SK-N-SH (cell line): ENCODE results near the gene SGCA. TPM values are rescaled to one million over a fixed set of nuclear protein-coding genes. Genes with fewer than 3 reads are reported as not detected.

Experiments used
- CTCF ChIA-PET: fragments of 300-600, 350-600 bp; formaldehyde crosslinking; extraction: SDS; loops from one replicate; lab custom pipeline; 2021; lab: Yijun Ruan, JAX
- POLR2A ChIA-PET: fragments of 350-600 bp; sonication (Branson Sonifier 250); formaldehyde crosslinking; extraction: SDS; loops from one replicate; lab custom pipeline; 2020; ENCODE audit warnings: antibody characterized with exemption, inconsistent platforms; lab: Yijun Ruan, JAX
- DNase-seq: peaks from one replicate; pipeline ENCODE4 v3.0.0; 2012
- H2AFZ ChIP-seq: fragments of 200-600 bp; sonication (generic); 2 replicates; pipeline ENCODE4 v1.8.1; 2016; ENCODE audit warnings: antibody characterized with exemption, mild to moderate bottlenecking, low read depth
- H3F3A ChIP-seq: fragments of 200-600 bp; sonication (generic); replicated peaks from 2 replicates; pipeline ENCODE3; 2016; ENCODE audit warnings: antibody characterized with exemption, mild to moderate bottlenecking; ENCODE audit not compliant: insufficient read depth
- H3K27ac ChIP-seq, 2 experiments: fragments of 200-500 bp in 1 of 2; fragments of 200-600 bp in 1 of 2; sonication (Bioruptor generic) in 1 of 2; sonication (generic), shearing (Covaris generic) in 1 of 2; 2 replicates each; pipeline versions ENCODE4 v1.5.1 to v1.6.1; 2014 to 2016; ENCODE audit warnings: low read depth in 2 of 2, inconsistent platforms in 1 of 2, low read length in 1 of 2, mild to moderate bottlenecking in 1 of 2, mixed read lengths in 1 of 2
- H3K27me3 ChIP-seq: fragments of 200-600 bp; sonication (generic), shearing (Covaris generic); 2 replicates; pipeline ENCODE4 v1.6.1; 2016; ENCODE audit warnings: mixed run types; ENCODE audit not compliant: insufficient read depth
- H3K36me3 ChIP-seq, 2 experiments: fragments of 200-500 bp in 1 of 2; fragments of 200-600 bp in 1 of 2; sonication (Bioruptor generic) in 1 of 2; sonication (generic) in 1 of 2; replicated peaks in 1 of 2; 2 replicates each; pipeline versions ENCODE3 to v1.5.1; 2014 to 2016; ENCODE audit warnings: low read length in 1 of 2, mild to moderate bottlenecking in 1 of 2; ENCODE audit not compliant: insufficient read depth in 2 of 2, control insufficient read depth in 1 of 2
- H3K4me1 ChIP-seq, 2 experiments: fragments of 200-500 bp in 1 of 2; fragments of 200-600 bp in 1 of 2; sonication (Bioruptor generic) in 1 of 2; sonication (generic), shearing (Covaris generic) in 1 of 2; 2 replicates each; pipeline versions ENCODE4 v1.5.1 to v1.6.1; 2014 to 2016; ENCODE audit warnings: low read depth in 1 of 2, low read length in 1 of 2, mixed run types in 1 of 2; ENCODE audit not compliant: insufficient read depth in 2 of 2, control insufficient read depth in 1 of 2
- H3K4me2 ChIP-seq: fragments of 200-600 bp; sonication (generic), shearing (Covaris generic); 2 replicates; pipeline ENCODE4 v1.6.1; 2017; ENCODE audit warnings: mixed run types
- H3K4me3 ChIP-seq, 2 experiments: fragments of 200-500 bp in 1 of 2; fragments of 200-600 bp in 1 of 2; sonication (Bioruptor generic) in 1 of 2; sonication (generic), shearing (Covaris generic) in 1 of 2; 2 replicates each; pipeline versions ENCODE4 v1.5.1 to v1.8.1; 2014 to 2016; ENCODE audit warnings: low read depth in 2 of 2, inconsistent platforms in 1 of 2, low read length in 1 of 2, mild to moderate bottlenecking in 1 of 2, mixed read lengths in 1 of 2, moderate library complexity in 1 of 2
- H3K79me2 ChIP-seq: fragments of 200-600 bp; sonication (generic); 2 replicates; pipeline ENCODE4 v1.8.1; 2017; ENCODE audit warnings: mild to moderate bottlenecking; ENCODE audit not compliant: insufficient read depth
- H3K9ac ChIP-seq: fragments of 200-600 bp; sonication (generic); 2 replicates; pipeline ENCODE4 v1.6.1; 2017; ENCODE audit warnings: mixed run types
- H3K9me2 ChIP-seq: fragments of 200-600 bp; sonication (generic); 2 replicates; pipeline ENCODE4 v1.6.1; 2017; ENCODE audit warnings: mixed run types
- H3K9me3 ChIP-seq: fragments of 200-600 bp; sonication (generic); 2 replicates; pipeline ENCODE4 v1.6.1; 2017; ENCODE audit warnings: mixed run types, mild to moderate bottlenecking, moderate library complexity
- H4K20me1 ChIP-seq: fragments of 200-600 bp; sonication (generic); 2 replicates; pipeline ENCODE4 v1.6.1; 2017; ENCODE audit warnings: mild to moderate bottlenecking, mixed run types; ENCODE audit not compliant: insufficient read depth
- CHD2 ChIP-seq: fragments of 150-350 bp; IDR thresholded peaks from 2 replicates; pipeline ENCODE4 v1.6.1; 2018; ENCODE audit warnings: low read length; ENCODE audit not compliant: partially characterized antibody
- CTCF ChIP-seq: fragments of 200-600 bp; sonication (generic); IDR thresholded peaks from 2 replicates; pipeline ENCODE4 v1.6.1; 2017; ENCODE audit warnings: antibody characterized with exemption, mild to moderate bottlenecking, moderate library complexity
- EP300 ChIP-seq, 2 experiments: IDR thresholded peaks; 2 replicates each; pipeline versions ENCODE4 v1.4.0 to v1.6.1; 2012; ENCODE audit warnings: borderline replicate concordance in 1 of 2, low read depth in 1 of 2, low read length in 1 of 2
- EZH2phosphoT487 ChIP-seq: fragments of 200-600 bp; sonication (generic); IDR thresholded peaks from 2 replicates; pipeline ENCODE4 v1.6.1; 2017; ENCODE audit warnings: low read depth, mixed run types, mild to moderate bottlenecking, antibody characterized with exemption, moderate library complexity, borderline replicate concordance
- FOSL2 ChIP-seq: IDR thresholded peaks from 2 replicates; pipeline ENCODE4 v1.4.0; 2012; ENCODE audit warnings: low read depth, mild to moderate bottlenecking, moderate library complexity, borderline replicate concordance
- FOXM1 ChIP-seq: IDR thresholded peaks from 2 replicates; pipeline ENCODE4 v1.4.0; 2012; ENCODE audit warnings: low read depth, mild to moderate bottlenecking
- IRF3 ChIP-seq: fragments of 150-350 bp; IDR thresholded peaks from 2 replicates; pipeline ENCODE4 v1.6.1; 2016; ENCODE audit warnings: mild to moderate bottlenecking, low read depth, low read length
- JUND ChIP-seq: IDR thresholded peaks from 2 replicates; pipeline ENCODE4 v1.4.0; 2012
- NFIC ChIP-seq: IDR thresholded peaks from 2 replicates; pipeline ENCODE4 v1.4.0; 2012; ENCODE audit warnings: borderline replicate concordance
- NRF1 ChIP-seq: IDR thresholded peaks from 2 replicates; pipeline ENCODE4 v1.6.1; 2012; ENCODE audit warnings: low read depth, mild to moderate bottlenecking, low read length
- POLR2AphosphoS5 ChIP-seq: IDR thresholded peaks from 2 replicates; pipeline ENCODE4 v1.6.1; 2012; ENCODE audit warnings: low read depth, low read length
- RAD21 ChIP-seq: IDR thresholded peaks from 2 replicates; pipeline ENCODE4 v1.6.1; 2012; ENCODE audit warnings: mild to moderate bottlenecking, low read length
- RCOR1 ChIP-seq: fragments of 150-350 bp; IDR thresholded peaks from 2 replicates; pipeline ENCODE4 v1.6.1; 2017; ENCODE audit warnings: antibody characterized with exemption, low read length
- RFX5 ChIP-seq: IDR thresholded peaks from 2 replicates; pipeline ENCODE4 v1.6.1; 2012; ENCODE audit warnings: mild to moderate bottlenecking, improper control_type of control experiment, low read length
- RXRA ChIP-seq: IDR thresholded peaks from 2 replicates; pipeline ENCODE4 v1.4.0; 2012; ENCODE audit warnings: low read depth, mild to moderate bottlenecking, borderline replicate concordance
- SIN3A ChIP-seq: IDR thresholded peaks from 2 replicates; pipeline ENCODE4 v1.6.1; 2012; ENCODE audit warnings: low read depth, mild to moderate bottlenecking, low read length, moderate library complexity, borderline replicate concordance
- SMC3 ChIP-seq: IDR thresholded peaks from 2 replicates; pipeline ENCODE4 v1.6.1; 2012; ENCODE audit warnings: low read depth, low read length, improper control_type of control experiment
- TAF1 ChIP-seq: IDR thresholded peaks from 2 replicates; pipeline ENCODE4 v1.6.1; 2012; ENCODE audit warnings: low read depth, mild to moderate bottlenecking, low read length, moderate library complexity, borderline replicate concordance
- TEAD4 ChIP-seq: IDR thresholded peaks from 2 replicates; pipeline ENCODE4 v1.4.0; 2012; ENCODE audit warnings: mild to moderate bottlenecking, borderline replicate concordance; ENCODE audit not compliant: insufficient read depth
- YY1 ChIP-seq: IDR thresholded peaks from 2 replicates; pipeline ENCODE4 v1.4.0; 2012; ENCODE audit warnings: low read depth, mild to moderate bottlenecking
- WGBS: methylation state at CpG from one replicate; pipeline ENCODE4 v1.1.6; 2017; ENCODE audit warnings: low lambda C conversion rate; 5-methylcytosine and 5-hydroxymethylcytosine counted together
- polyA plus RNA-seq, 3 experiments: library from polyadenylated mRNA; depleted of rRNA; stranded (reverse); fragments of >200 nt; gene quantifications; 2 replicates each; pipeline ENCODE4 v1.2.3, GENCODE V29; 2012

Gene SGCA
- polyA plus RNA-seq, 1 of the 3 experiments (the other 2 are of a cell fraction) = not detected

- H3K9me3 ChIP-seq = no peaks in the 10 kb centered on the region
These were observed 6.3 kb downstream of the SGCA start for GRCh38 chr17:50172130-50172529.

More at GRCh38 chr17:50172130-50172529, 6.3 kb downstream of the SGCA start:
- H3K36me3 ChIP-seq = no peaks in the 10 kb centered on the region
- no peak for TF ChIP-seq NFIC
- no peak for TF ChIP-seq RXRA
- no peak for TF ChIP-seq FOSL2
- TF ChIP-seq EZH2phosphoT487 = no peak
- TF ChIP-seq EP300 (IDR thresholded peaks at IDR 0.05; ENCODE audit: borderline replicate concordance in 1 of 2, low read depth in 1 of 2, low read length in 1 of 2) = no peak
- no peak for TF ChIP-seq RAD21
- TF ChIP-seq NRF1 = no peak
- TF ChIP-seq CTCF = no peak
- no peak for TF ChIP-seq RCOR1
- TF ChIP-seq POLR2AphosphoS5 = no peak
- TF ChIP-seq YY1 = no peak
- TF ChIP-seq FOXM1 = no peak
- TF ChIP-seq JUND = no peak
- no peak for TF ChIP-seq IRF3
- no peak for TF ChIP-seq TEAD4
- TF ChIP-seq CHD2 = no peak
- TF ChIP-seq SIN3A = no peak
- no peak for TF ChIP-seq SMC3
- TF ChIP-seq TAF1 = no peak
- TF ChIP-seq RFX5 = no peak
- no peak overlapping the region for H3K4me2 ChIP-seq
- no peak overlapping the region for H2AFZ ChIP-seq
- ChIA-PET POLR2A (no interaction called here), CTCF (interaction anchor here (1.2 to 17.0 kb wide), 7 partner anchors 9 to 126 kb away, joined by 3 to 517 read pairs (median 33); partner anchors contain the start of genes COL1A1 and TMEM92)
- H3K27me3 ChIP-seq = no peaks in the 10 kb centered on the region
- no peaks in the 10 kb centered on the region for H3K79me2 ChIP-seq
- H3K4me3 ChIP-seq = no peak overlapping the region
- no peak overlapping the region for H3K27ac ChIP-seq
- no peak overlapping the region for H3K9ac ChIP-seq
- peaks cover 14 to 40% of the 10 kb centered on the region in 2 experiments for H3K4me1 ChIP-seq
- H4K20me1 ChIP-seq = no peaks in the 10 kb centered on the region
- 92% methylated on average over 9 of the region's 11 CpGs for WGBS
- H3F3A ChIP-seq = peaks cover 18% of the 10 kb centered on the region
- no peaks in the 10 kb centered on the region for H3K9me2 ChIP-seq
- DNase-seq = no peak
